Measurements from ENCODE around the gene MAF.

The MAF gene

GRCh38 chr16:79592186-79592585, 8.4 kb downstream of the MAF start:
- DNase-seq (ENCODE audit: low read depth in 1 of 2, low spot score in 1 of 2) = no peak

DNA sequence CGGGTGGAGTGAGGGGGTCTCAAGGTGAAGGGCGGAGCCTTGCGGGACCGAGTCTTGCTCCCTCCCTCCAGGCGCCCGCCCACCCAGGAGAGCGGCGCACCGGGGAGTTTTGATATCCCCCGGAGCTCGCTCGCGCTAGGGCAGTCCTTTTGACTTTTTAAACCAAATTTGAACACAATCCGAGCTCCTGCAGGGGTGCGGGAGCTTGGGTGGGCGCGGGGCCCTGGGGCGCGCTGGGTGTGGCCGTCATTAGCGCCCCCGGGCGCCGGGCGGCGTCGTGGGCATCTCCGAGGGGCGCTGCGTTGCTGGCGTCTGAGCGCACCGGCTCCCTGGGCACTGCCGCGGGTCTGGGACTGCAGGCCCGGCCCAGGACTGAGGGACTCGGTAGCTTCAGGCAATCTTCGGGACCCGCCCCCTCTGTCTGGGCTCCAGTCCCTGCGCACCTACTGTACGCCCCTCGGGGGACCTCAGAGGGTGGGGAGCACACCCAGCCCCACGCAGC, 10.9 kb downstream of the MAF start:
- no peak for DNase-seq (ENCODE audit: low read depth in 1 of 2, low spot score in 1 of 2)

GRCh38 chr16:79587897-79588296, 12.6 kb downstream of the MAF start:
- no peak for DNase-seq (ENCODE audit: low read depth in 1 of 2, low spot score in 1 of 2)

DNA sequence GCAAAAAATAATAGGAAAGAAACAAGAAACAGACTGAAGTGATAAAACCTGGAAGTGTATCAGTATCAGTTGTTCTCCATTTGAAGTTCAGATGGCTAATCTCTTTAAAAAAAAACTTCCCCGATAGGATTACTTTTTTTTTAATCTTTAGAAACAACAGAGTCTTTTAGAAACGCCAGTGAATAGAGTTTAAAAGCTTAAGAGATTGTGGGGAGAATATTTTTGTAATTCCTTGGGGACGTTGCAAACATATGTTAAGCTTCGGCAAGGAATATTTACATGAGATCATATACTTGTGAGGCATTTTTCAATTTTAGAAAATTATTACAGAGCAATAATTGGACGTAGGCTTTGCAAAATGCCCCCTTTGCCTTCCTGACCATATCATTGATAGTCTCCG, 13.2 kb downstream of the MAF start:
- DNase-seq (ENCODE audit: low read depth in 1 of 2, low spot score in 1 of 2) = no peak

DNA sequence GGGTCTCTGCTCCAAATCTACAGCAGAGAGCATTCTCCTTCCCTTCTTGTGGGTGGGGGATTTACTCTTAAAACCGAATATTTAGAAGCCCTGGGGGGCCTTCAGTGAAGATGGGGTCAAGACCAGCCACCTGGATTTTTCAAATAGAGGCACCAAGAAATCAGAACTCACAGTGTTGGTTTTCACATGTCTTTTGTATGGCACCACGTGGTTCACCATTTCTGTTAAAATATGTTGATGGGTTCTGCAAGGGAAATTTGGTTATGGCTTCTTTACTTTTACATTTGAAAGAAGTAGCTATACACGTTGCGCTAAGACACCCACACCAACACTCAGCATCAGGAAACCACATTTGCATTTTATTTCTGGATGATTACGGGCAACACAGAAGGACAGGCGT, 17.7 kb downstream of the MAF start:
- DNase-seq (ENCODE audit: low read depth in 1 of 2, low spot score in 1 of 2) = no peak

GRCh38 chr16:79580453-79581191, 19.9 kb downstream of the MAF start:
- no peak for DNase-seq (ENCODE audit: low read depth in 1 of 2, low spot score in 1 of 2)

DNA sequence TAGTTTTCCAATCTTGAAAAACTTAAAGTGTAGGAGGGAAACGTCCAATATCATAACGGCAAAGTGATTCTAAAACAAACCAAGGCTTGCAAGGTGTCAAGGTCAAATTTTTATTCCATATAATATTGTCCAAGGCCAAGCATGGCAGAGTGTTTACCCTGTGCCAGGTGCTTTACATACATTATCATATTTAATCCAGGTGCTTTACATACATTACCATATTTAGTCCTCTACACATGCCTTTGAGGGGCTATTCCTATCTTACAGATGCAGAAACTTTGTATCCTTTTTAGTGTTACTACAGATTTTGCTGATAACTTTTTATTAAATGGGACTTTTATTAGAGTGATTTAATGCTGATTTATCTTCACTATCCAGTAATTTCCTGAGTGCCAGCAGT, 23.9 kb downstream of the MAF start:
- no peak for DNase-seq (ENCODE audit: low read depth in 1 of 2, low spot score in 1 of 2)

DNA sequence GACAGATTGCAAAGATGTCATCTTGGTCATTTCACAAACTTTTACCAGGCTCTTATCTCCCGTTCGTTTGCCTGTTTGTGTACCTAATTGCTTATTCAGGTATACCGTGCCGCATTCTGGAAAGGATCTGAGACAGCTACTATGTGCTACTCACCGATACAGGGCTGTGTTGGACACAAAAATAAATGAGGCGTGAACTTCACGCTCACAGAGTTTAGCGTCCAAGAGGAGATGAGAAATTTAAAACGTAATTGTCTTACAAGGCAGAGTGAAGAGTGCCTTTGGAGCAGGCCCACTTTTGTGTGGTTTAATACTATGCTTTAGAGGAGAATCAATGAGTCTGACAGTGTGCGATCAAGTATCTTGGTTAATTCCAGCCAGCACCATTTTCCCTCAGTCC, 26.7 kb downstream of the MAF start:
- DNase-seq (ENCODE audit: low read depth in 1 of 2, low spot score in 1 of 2) = no peak

GRCh38 chr16:79573071-79573470, 27.5 kb downstream of the MAF start:
- no peak for DNase-seq (ENCODE audit: low read depth in 1 of 2, low spot score in 1 of 2)

DNA sequence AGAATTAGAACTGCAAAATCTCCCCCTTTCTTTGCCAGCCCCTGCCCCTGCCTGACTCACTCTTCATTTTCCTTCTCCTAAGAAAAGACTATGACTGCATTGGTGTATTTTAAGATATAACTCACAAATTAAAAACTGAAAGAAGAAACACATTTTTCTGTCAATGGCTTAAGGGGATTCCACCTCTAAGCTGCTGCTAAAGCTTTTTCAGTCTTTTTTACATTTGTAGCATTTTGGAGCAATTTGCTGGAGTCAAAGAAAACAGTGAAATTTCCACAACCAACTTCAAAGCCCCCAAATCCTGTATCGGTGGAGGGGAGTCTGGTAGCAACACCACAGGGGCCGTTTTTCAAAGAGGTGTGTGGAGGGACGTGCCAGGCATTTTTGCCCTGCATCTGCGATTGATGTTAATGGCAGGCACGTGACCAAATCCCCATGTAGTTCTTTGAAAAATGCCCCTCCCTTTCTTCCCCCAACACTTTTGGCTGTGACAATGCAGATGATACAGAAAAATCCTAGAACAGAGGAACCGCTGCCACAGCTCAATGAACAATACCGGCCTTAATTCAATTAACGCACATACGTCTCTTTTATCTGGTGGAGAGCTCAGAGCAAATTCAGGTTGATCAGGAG, 28.5 kb downstream of the MAF start:
- DNase-seq (ENCODE audit: low read depth in 1 of 2, low spot score in 1 of 2) = no peak

DNA sequence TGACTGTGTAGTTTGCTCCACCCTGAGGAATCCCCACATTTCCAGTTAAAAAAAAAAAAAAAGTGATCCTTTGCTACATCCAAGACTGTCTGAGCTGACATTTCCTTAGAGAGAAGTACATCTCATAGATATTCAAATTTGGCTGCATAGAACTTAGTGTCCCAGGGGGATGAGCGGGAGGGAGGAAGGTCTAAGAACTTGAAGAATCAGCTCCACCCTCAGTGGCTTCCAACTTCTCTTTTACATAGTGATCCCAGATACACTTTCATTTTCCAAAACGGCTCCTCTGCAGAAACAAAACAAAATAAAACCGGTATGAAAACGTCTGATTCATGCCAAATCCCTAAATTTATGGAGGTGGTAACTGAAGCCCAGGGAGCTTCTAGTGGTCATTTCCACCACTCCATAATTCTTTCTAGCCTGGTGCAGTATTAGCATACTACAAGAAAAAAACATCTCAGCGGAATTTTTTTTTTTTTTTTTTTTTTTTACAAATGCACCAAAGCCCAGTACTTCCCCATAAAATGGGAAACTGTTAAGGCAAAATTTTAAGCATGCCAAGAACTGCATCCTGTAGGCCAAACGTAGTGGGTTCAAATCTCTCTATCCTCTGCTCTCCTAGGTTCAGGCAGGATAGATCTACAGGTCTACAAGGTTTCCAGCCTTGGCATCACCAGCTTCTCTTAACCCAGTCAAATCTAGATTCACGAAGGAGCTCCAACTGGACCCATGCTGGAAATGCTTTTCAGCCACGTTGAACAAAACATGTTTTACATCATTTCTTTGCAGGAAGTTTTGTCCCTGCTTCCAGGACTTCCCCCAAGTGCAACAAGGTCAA, 29.3 kb downstream of the MAF start:
- no peak for DNase-seq (ENCODE audit: low read depth in 1 of 2, low spot score in 1 of 2)

DNA sequence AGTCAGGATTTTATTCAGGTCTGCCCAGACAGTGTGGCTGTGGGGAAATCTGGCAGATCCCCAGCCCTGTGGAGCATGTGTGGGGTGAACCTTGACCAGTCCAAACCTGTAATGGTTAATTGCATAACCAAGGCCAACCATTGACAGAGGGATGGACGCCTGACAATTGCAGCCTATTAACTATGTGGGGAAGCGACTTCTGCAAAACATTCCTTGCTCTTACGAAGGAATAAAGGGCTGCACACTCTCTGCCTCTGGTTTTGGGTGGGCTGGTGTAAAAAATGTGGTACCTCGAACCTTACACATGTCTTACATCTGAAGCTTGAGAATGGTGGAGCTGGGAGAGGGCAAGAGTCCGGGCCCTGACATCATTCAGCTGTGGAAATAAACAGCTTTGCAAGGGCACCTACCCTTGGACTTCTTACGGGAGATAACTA, 35.8 kb downstream of the MAF start:
- no peak for DNase-seq (ENCODE audit: low read depth in 1 of 2, low spot score in 1 of 2)

DNA sequence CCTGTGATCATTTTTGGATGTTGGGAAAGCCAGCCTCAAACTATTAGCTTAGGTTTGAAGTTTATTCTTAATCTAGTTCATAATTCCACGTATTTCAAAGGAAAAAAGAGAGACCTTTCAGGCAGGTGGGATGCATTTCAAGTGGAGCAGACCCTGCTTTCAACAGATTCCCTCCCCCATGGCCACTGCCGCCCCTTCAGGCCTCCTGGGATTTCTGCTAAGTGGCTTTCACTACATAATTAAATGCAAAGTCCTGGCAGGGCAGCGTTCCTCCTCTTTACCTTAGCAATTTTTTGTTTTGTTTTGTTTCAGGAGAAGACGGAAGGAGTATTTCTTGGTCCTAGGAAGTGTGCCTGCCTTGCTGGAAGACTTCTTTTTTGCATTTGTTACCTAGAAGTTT, 36.6 kb downstream of the MAF start:
- DNase-seq (ENCODE audit: low read depth in 1 of 2, low spot score in 1 of 2) = no peak

DNA sequence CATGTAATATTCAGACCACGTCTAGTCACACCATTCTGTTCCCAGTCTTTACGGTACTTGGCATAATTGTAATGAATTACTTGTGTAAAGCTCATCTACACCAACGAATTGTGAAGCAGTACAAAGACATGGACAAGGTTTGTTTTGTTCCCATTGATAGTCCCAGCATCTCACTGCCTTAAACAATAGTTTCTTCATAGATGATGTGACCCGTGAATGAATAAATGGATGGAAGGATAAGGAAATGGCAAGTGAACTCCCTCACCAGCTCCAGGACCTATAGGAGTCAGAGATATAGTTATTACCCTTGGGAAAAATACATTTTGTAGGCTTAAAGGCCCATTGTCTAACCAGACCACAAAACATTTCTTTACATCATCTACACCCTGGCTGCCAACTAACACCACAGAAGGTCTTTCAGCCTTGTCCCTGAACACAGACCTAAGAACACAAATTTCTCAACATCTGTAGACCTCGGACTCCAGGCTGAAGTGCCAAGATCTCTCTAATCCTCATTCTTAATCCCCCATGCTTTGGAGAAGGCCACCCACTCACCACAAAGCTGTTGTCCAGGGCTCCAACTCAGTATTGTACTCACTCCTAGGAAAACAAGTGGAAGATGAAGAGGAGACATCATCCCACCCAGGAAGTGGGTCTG, 38.2 kb downstream of the MAF start:
- DNase-seq (ENCODE audit: low read depth in 1 of 2, low spot score in 1 of 2) = no peak

DNA sequence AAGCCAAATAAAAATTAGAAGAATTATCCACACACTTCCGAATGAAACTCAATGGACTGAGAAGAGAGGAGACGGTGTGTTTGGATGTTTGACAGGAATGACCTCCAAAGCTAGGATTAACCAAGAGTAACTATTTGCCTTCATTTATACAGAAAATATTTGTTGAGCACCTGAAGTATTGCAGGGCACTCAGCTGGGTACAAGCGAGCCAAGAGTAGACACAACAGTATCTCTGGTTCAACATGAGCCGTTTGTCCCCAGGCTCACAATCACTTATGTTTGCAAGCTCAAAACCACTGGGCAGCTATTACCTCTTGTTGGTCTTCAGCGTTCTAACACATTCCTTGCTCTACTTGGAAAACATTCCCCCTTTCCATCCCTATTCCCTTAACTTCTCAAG, 38.8 kb downstream of the MAF start:
- DNase-seq (ENCODE audit: low read depth in 1 of 2, low spot score in 1 of 2) = no peak

DNA sequence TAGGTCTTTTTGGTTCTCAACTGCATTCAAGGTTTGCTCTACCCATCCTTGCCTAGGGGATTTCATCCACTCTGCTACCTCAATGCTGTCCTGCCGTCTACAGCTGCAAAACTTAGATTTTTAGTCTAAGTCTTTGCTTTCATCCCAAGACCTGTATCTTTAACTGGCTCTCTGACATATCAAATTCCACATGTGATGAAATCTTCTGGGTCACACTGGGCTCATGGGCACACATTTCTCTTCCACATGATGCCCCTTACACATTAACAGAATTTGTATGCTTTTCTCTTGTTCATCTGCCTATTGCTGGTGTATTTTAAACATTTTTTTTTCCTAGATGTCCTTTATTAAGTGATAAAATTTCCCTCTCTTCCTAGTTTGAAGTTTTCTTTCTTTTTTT, 39.6 kb downstream of the MAF start:
- no peak for DNase-seq (ENCODE audit: low read depth in 1 of 2, low spot score in 1 of 2)

- DNase-seq (ENCODE audit: low read depth in 1 of 2, low spot score in 1 of 2) = no peak
Measured at GRCh38 chr16:79560318-79560717, 40.2 kb downstream of the MAF start.

- no peak for DNase-seq (ENCODE audit: low read depth in 1 of 2, low spot score in 1 of 2)
Measured at GRCh38 chr16:79559532-79559931, 41.0 kb downstream of the MAF start.

GRCh38 chr16:79557421-79557820, 43.1 kb downstream of the MAF start:
- no peak for DNase-seq (ENCODE audit: low read depth in 1 of 2, low spot score in 1 of 2)

DNA sequence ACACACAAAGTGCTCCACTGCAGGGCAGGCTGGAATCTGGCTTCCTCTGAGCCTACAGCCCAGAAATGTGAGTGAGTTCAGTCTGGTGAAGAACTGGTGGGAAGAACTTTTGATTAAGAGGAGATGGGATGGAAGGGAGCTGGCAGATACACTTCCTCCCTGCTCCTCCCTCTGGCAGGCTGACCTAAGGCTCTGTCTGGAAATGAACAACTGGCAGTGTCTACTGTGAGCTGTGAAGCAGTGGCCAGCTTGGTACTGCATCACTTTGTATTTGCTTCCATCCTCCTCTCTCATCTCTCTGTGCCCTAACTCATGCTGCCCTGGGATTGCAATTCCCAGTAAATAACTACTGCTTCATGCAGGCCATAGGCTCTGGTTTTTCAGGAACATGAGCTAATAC, 45.6 kb downstream of the MAF start:
- no peak for DNase-seq (ENCODE audit: low read depth in 1 of 2, low spot score in 1 of 2)

GRCh38 chr16:79550373-79550772, 50.2 kb downstream of the MAF start:
- no peak for DNase-seq (ENCODE audit: low read depth in 1 of 2, low spot score in 1 of 2)

Data from stimulated activated CD4-positive, alpha-beta T cell treated with anti-CD3 and anti-CD28 coated beads, Interleukin-15, amount 100 ng/mL, for 1 hour (primary cell).